Renal cortex interstitium (tissue), 11 donors: Measurements from ENCODE around the gene REEP5. TPM values are rescaled to one million over a fixed set of nuclear protein-coding genes. Genes with fewer than 3 reads are reported as not detected.
"Not testable (repeated sequence)": the region's sequence is repeated elsewhere in the genome, so short reads cannot be mapped to it uniquely, and the experiment has no call there.

Experiments used
- DNase-seq, 11 donors: peaks; one replicate each; pipeline ENCODE4 v3.0.0-alpha.2; 2013; ENCODE audit warnings: low read depth in 9 of 11, low spot score in 4 of 11; ENCODE audit errors: extremely low read depth in 1 of 11
- polyA plus RNA-seq, 3 donors: library from polyadenylated mRNA; unstranded; fragments of 120-200 nt; gene quantifications; one replicate each; pipeline ENCODE4 v1.2.1, GENCODE V29; 2013; ENCODE audit not compliant: insufficient read length in 3 of 3

REEP5 gene
- polyA plus RNA-seq, 3 donors, result 96.7 to 112 (median 111) TPM

GRCh38 chr5:112863549-112863948, 58.5 kb downstream of the REEP5 start:
- DNase-seq, result no peak

GRCh38 chr5:112862085-112862484, 59.9 kb downstream of the REEP5 start:
- no peak for DNase-seq

- DNase-seq, result no peak
Observed at GRCh38 chr5:112861638-112861985, 60.4 kb downstream of the REEP5 start.

- peak; percentile 91 to 98 (median 95) for DNase-seq
Observed at GRCh38 chr5:112860929-112861637, 60.9 kb downstream of the REEP5 start, which contains the start of gene SRP19. Gene SRP19, plus strand, starts transcription at chr5:112861287. Its CDS starts 90 bp downstream, at chr5:112861377.

GRCh38 chr5:112860571-112860928, 61.5 kb downstream of the REEP5 start:
- not testable (repeated sequence) for DNase-seq

GRCh38 chr5:112857866-112858265, 64.2 kb downstream of the REEP5 start:
- DNase-seq, result no peak

- no peak for DNase-seq
Observed at GRCh38 chr5:112854651-112855050, 67.4 kb downstream of the REEP5 start.

GRCh38 chr5:112849912-112850311, 72.1 kb downstream of the REEP5 start:
- DNase-seq, result no peak

GRCh38 chr5:112848116-112848811, 73.8 kb downstream of the REEP5 start:
- DNase-seq, result peak in 8 of 11 donors; percentile 18 to 58 (median 40)

- DNase-seq, result no peak
Observed at GRCh38 chr5:112847306-112847705, 74.7 kb downstream of the REEP5 start.

- no peak for DNase-seq
Observed at GRCh38 chr5:112846556-112846955, 75.5 kb downstream of the REEP5 start.

- no peak for DNase-seq
Observed at GRCh38 chr5:112844489-112844888, 77.5 kb downstream of the REEP5 start.

- DNase-seq, result no peak
Observed at GRCh38 chr5:112833971-112834370, 88.1 kb downstream of the REEP5 start.

GRCh38 chr5:112830378-112830777, 91.6 kb downstream of the REEP5 start:
- no peak for DNase-seq

Other genes with a start within 250 kb of the REEP5 start
- 10 to 100 TPM; 30.4 to 34.1 (median 33.6) TPM for gene APC, start 184.3 kb downstream of the REEP5 start, polyA plus RNA-seq
- gene SRP19, start 60.9 kb downstream of the REEP5 start, polyA plus RNA-seq, result 100 to 1,000 TPM in 1 of 3 donors, 10 to 100 TPM in 2; 73.6 to 102 (median 79.4) TPM
- gene DCP2, start 54.6 kb upstream of the REEP5 start, polyA plus RNA-seq, result 10 to 100 TPM; 34.4 to 41.2 (median 37.2) TPM